ENCODE results near the gene GDF7. TPM values are rescaled to one million over a fixed set of nuclear protein-coding genes. Genes with fewer than 3 reads are reported as not detected.

The GDF7 gene
- polyA plus RNA-seq, 1 experiment = 0.32 TPM

DNA sequence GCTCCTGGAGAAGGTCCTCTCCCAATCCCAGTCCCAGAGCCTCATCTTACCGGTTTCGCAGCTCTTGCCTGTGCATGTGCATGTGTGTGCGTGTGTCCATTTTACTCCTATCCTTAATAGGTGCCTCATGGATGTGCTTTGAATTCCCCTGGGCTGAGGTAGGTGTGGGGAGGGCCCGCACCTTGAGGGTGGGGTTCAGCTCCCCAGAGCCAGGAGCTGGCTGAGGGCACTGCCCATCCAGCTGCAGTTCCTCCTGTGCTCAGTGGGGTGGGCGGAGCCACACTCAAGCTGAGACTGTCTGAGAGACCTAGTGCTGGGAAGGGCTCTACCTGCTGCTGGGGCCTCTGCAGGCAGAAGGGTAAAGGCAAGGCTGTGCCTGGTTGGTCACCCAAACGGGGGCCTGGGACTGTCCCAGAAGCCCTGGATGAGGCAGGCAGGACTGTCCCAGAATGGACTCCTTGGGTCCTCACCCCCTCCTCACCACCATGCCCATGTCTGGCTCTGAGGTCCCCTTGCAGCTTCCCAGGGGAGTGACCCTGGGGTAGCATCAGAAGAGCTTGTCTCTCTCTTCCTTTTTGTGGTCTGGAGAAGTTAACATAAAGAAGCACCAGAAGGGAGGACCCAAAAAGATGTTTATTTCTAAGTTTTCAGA lies 8.9 kb downstream of the GDF7 start:
- CTCF ChIA-PET = interaction anchor here (0.8 to 8.4 kb wide), 10 partner anchors 12 to 287 kb away, joined by 3 to 123 read pairs (median 4); partner anchors contain the start of genes GDF7 and HS1BP3
- TF ChIP-seq, protein P1, sequence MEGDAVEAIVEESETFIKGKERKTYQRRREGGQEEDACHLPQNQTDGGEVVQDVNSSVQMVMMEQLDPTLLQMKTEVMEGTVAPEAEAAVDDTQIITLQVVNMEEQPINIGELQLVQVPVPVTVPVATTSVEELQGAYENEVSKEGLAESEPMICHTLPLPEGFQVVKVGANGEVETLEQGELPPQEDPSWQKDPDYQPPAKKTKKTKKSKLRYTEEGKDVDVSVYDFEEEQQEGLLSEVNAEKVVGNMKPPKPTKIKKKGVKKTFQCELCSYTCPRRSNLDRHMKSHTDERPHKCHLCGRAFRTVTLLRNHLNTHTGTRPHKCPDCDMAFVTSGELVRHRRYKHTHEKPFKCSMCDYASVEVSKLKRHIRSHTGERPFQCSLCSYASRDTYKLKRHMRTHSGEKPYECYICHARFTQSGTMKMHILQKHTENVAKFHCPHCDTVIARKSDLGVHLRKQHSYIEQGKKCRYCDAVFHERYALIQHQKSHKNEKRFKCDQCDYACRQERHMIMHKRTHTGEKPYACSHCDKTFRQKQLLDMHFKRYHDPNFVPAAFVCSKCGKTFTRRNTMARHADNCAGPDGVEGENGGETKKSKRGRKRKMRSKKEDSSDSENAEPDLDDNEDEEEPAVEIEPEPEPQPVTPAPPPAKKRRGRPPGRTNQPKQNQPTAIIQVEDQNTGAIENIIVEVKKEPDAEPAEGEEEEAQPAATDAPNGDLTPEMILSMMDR (IDR thresholded peaks at IDR 0.05; ENCODE audit: insufficient read depth, low read depth, low read length) = no peak
- Histone ChIP-seq H3K27me3 (ENCODE audit: control insufficient read depth, insufficient read depth, low read length) (peaks cover 1% of the 10 kb centered on the region; the same call in 1 of the 2 replicates), H3K4me3 (ENCODE audit: low read depth, low read length) (no peak overlapping the region), H3K36me3 (ENCODE audit: control insufficient read depth, insufficient read depth, low read length) (no peaks in the 10 kb centered on the region)
- no peak for DNase-seq (ENCODE audit: low read depth)
- POLR2A ChIA-PET = no interaction called here

DNA sequence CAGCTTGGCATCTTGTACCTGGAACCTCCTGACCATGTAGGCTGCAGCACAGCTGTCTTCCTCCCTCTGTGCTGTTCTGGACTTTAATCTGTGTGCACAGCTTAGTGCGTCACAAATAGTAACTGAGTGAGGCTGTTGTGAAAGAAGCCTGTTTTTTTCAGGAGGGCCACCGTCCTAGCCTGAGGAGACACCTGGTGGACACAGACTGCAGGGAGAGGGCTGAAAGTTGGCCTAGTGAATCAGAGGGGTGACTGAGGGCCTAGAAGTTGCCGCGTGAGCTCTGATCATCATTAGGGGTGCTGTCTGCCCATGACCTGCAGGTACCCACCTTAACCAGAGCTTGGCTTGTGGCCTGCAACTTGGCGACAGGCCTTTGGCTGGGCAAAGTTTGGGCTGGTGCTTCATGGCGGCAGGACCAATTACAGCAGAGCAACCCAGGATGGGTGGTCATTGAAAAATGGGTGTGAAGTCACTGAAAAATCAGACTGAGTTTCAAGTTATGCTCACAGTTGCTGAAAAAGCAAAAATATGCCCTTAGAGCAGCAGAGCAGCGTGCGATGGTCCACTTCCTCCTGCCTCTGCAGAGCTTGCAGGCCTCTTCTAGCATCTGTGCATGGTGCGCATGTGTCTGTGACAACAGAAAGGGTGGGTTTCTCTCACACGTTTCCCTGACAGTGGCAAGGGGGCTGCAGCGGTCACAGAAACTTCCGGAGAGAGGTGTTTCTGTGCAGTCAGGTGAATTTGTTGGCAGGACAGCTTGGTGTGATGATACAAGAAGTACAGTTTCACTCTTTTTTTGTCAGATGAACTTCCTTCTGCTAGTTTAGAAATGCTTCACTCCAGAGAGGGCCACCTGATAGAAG lies 9.6 kb downstream of the GDF7 start:
- no peak for DNase-seq (ENCODE audit: low read depth)
- Histone ChIP-seq H3K36me3 (ENCODE audit: control insufficient read depth, insufficient read depth, low read length) (no peaks in the 10 kb centered on the region), H3K4me3 (ENCODE audit: low read depth, low read length) (no peak overlapping the region), H3K27me3 (ENCODE audit: control insufficient read depth, insufficient read depth, low read length) (no peaks in the 10 kb centered on the region)
- TF ChIP-seq, protein P1 (IDR thresholded peaks at IDR 0.05; ENCODE audit: insufficient read depth, low read depth, low read length) = no peak
- ChIA-PET POLR2A (no interaction called here), CTCF (interaction anchor here (1.2 to 8.4 kb wide), 5 partner anchors 13 to 287 kb away, joined by 3 to 123 read pairs (median 7); partner anchors contain the start of gene GDF7)

DNA sequence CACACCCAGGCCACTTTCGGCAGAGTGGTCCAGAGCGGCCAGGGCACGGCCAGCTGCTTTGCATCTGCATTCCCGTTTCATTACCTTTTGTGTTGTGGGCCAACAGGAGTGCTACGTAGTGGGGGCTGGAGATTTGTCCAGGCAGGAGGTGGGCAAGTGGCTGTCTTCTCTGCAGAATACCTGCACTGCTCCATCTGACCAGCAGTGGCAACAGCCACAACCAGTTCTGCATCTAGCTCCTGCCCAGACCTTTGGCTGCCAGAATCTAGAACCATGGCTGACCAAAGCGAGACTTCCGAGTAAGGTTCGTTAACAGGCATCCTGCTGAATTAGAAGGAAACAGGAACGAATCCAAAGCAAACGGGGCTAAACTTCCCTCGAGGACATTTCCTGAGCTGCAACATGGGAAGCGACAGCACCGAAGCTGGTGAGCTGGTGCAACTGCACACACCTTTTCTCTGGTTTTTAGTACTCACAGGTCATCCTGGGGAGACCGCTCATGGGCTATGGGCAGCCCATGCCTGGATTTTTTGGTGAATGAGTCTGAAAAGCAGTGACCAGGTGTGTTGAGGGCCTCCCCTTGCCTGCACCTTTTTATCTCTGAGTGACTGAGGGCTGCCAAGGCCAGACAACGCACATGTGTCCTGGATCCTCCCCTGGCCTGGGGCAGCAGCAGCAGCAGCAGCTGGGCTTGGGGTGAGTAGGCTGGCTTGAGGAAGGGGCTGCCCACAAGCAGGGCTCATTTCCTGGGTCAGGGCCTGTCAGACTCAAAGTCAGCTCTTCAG lies 10.5 kb downstream of the GDF7 start:
- TF ChIP-seq, protein P1 (IDR thresholded peaks at IDR 0.05; ENCODE audit: insufficient read depth, low read depth, low read length) = no peak
- ChIA-PET POLR2A (no interaction called here), CTCF (interaction anchor here (1.2 to 8.4 kb wide), 5 partner anchors 14 to 286 kb away, joined by 3 to 123 read pairs (median 5); partner anchors contain the start of gene GDF7)
- H3K27me3 ChIP-seq (ENCODE audit: control insufficient read depth, insufficient read depth, low read length) = no peaks in the 10 kb centered on the region
- no peaks in the 10 kb centered on the region for H3K36me3 ChIP-seq (ENCODE audit: control insufficient read depth, insufficient read depth, low read length)
- no peak for DNase-seq (ENCODE audit: low read depth)
- no peak overlapping the region for H3K4me3 ChIP-seq (ENCODE audit: low read depth, low read length)

DNA sequence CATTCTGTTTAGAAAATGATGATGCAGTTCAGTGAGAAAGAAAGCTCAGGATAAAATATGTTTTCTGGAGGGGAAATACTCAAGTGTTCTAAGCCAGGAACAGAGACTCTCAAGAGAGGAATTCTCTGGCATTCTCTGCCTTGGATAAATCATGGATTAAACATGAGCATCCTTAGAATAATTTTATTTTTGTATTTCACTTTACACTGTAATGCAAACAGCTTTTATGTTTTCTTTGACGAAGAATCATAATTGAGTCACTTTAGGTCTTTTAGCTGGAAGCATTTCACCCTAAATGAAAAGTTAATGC lies 11.1 kb downstream of the GDF7 start:
- CTCF ChIA-PET = interaction anchor here (1.3 to 8.4 kb wide), 4 partner anchors 14 to 285 kb away, joined by 3 to 123 read pairs (median 14); partner anchors contain the start of gene GDF7
- no peaks in the 10 kb centered on the region for H3K27me3 ChIP-seq (ENCODE audit: control insufficient read depth, insufficient read depth, low read length)
- H3K4me3 ChIP-seq (ENCODE audit: low read depth, low read length) = no peak overlapping the region
- H3K36me3 ChIP-seq (ENCODE audit: control insufficient read depth, insufficient read depth, low read length) = no peaks in the 10 kb centered on the region; the same call in 1 of the 2 replicates
- TF ChIP-seq, protein P1 (IDR thresholded peaks at IDR 0.05; ENCODE audit: insufficient read depth, low read depth, low read length) = no peak
- POLR2A ChIA-PET = no interaction called here
- DNase-seq (ENCODE audit: low read depth) = no peak
